ENCODE data around the gene TMEM191C.
"Not testable (repeated sequence)": the region's sequence is repeated elsewhere in the genome, so short reads cannot be mapped to it uniquely, and the experiment has no call there.

Gene TMEM191C

DNA sequence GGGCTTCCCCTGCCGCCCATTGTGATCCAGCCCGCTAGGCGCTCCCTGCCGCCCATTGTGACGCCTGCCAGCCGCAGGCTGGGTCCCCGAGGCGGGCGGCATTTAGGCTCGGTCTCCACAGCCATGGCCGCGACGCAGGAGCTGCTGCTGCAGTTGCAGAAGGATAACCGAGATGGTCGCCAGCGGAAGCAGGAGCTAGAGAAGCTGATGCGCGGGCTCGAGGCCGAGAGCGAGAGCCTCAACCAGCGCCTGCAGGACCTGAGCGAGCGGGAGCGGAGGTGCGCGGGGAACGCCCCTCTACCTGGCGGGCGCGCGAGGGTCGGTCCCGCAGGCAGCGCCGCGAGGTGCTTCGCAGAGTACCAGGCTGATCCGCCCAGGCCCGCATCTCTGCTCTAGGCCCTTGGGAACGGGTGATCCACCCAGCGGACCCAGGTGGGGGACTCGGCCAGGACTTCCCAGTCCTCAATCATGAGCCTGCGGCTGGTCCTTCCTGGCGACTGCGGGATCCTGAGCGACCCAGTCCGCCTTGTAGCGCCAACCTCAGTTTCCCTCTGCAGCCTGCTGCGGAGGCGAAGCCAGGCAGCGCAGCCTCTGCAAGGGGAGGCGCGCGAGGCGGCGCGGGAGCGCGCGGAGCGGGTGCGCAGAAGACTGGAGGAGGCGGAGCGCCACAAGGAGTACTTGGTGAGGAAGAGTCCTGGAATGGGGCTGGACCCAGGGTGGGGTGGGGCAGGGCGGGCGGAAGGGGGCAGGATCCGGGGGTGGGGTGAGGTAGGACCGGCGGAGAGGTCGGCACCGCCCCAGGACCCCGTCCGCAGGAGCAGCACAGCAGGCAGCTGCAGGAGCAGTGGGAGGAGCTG is at the start of gene TMEM191C:
TSS of gene TMEM191C (plus strand) at position 51 of the 857 bp plus-strand sequence. CDS start at position 124, 73 bp downstream.
- not testable (repeated sequence) for DNase-seq

GRCh38 chr22:21417853-21418252 is 49.3 kb upstream of the TMEM191C start:
- not testable (repeated sequence) for DNase-seq

DNA sequence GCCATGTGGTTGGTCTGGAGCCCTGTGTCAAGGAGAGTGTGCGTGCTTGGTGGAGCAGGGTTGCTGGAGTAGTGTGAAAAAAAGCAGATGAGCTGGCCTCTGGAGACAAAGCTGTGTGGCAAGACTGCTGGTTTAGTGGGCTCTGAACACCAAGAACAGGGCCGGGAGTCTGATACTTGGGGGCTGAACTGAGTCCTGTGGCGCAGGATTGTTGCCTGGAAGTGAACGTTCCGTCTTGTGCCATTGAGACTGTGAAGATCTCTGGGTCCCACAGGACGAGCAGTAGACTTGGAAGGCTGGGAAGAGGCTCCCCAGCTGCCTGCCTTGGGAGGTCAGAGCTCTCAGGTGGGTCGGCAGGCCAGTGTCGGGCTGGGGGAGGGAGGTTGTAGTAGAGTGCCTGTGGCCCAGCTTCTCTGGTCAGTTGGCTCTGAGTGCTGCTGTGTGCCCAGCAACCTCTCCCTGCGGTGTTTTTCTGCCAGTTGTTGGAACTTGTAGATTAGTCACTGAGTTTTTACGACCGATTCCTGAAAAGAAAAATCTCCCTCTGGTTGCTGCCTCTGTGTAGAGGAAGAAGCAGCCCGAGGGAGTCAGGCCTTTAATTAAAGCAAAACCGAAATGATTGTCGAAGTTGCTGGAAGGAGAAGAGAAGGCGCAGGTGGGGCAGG is 48.1 kb upstream of the TMEM191C start:
- not testable (repeated sequence) for DNase-seq

DNA sequence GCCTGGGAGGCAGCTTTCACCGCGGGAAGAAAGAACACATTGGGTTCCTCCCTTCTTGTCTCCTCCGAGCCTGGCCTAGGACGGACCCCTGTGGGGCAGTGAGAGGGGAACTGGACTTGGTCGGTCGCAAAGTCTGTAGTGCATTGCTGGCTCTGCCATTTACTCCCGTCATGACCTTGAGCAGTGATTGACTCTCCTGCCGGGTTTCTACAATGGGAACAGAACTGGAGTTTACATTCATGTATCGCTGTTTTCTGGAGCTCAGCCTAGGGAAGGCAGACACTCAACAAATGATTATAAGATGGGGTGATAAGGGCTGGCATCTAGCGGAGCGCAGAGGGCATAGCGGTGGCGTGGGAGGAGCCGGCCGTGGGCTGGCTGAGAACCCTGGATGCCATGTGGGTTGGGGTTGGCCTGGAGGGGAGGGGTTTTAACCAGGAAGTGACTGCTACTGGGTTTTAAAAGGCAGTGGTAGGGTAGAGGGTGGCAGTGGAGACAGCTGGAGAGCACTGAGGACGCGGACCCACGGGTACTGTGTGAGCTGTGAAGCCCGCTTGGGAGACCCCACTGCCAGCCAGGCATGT is 46.9 kb upstream of the TMEM191C start:
- DNase-seq: not testable (repeated sequence)

DNA sequence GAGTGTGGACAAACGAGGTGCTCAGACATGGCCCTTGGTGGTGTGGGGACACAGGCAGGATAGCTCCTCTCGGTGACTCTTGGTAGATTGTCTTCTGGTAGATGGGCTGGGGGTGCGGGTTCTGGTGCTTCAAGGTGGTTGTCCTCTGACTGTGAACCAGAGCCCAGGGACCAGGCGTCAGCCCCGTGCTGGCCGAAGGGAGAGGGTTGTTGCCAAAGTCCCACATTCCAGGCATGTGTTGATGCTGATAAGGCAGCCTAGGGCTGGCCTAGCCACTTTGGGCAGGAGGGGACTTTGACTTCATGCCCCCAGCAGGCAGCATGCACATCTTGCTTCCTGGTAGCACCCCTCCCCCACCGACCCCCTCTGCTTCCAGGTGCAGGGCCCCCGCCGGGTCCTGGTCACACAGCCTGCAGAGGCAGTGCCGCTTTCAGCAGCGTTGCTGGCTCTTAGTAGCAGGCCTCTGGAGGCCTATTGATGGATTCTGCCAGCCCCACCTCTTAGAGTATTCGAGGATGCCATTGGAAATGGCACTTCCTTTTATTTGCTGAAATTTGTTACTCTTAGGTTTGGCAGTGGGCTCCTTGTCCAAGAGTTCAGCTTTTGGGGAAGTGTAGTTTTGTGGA is 43.0 kb upstream of the TMEM191C start:
- not testable (repeated sequence) for DNase-seq

GRCh38 chr22:21434378-21435233 is 32.6 kb upstream of the TMEM191C start:
- DNase-seq: not testable (repeated sequence)

- DNase-seq: not testable (repeated sequence)
These were observed 31.0 kb upstream of the TMEM191C start for GRCh38 chr22:21435998-21436810.

GRCh38 chr22:21438013-21438412 is 29.2 kb upstream of the TMEM191C start:
- DNase-seq: not testable (repeated sequence)

GRCh38 chr22:21440018-21440636 is 27.1 kb upstream of the TMEM191C start:
- not testable (repeated sequence) for DNase-seq

- not testable (repeated sequence) for DNase-seq
These were observed 26.5 kb upstream of the TMEM191C start for GRCh38 chr22:21440676-21441075.

DNA sequence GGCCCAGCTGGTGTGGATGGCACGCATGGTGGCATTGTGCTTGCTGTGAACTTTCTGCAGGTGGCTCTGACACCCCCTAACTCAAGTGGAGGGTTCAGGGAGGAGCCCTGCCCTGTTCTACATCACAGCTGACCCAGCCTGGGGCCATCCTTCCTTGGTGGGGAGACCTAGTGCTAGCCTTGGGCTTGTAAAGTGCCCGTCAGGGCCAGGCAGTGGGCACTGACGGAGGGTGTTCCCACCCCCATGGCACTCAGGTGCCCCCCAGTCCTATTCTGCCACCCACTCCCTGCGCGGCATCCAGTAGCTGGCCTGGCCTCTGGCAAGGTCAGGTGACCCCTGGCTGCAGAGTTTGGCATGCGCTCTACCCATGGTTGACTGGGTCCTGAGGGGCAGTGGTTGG is 26.0 kb upstream of the TMEM191C start:
- DNase-seq: not testable (repeated sequence)

DNA sequence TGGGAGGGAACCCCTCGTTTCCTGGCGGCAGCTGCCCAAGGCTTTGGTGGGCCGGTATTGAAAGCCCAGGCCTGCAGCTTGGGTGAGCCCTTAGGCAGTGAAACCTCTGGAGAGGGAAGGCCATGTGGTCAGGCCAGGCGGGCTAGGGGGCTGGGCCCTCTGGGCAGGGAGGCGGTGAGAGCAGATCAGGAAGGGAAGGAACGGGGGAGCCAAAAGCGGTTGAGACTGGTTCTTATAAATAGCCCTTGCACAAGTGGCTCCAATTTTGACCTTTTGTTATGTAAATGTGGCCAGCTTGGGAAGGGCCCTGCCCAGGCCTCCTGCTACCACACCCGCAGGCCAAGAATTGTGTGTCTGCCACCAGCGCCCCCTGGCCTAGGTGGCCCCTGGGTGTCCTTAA is 25.1 kb upstream of the TMEM191C start:
- DNase-seq: not testable (repeated sequence)

- peak; percentile 18 for DNase-seq
These were observed 24.5 kb upstream of the TMEM191C start for GRCh38 chr22:21442646-21443045.

- peak; percentile 46 for DNase-seq
These were observed 24.0 kb upstream of the TMEM191C start for GRCh38 chr22:21443057-21443734.

- peak; percentile 43 for DNase-seq
These were observed 23.3 kb upstream of the TMEM191C start for GRCh38 chr22:21443735-21444421.

GRCh38 chr22:21444701-21445436 is 22.3 kb upstream of the TMEM191C start:
- DNase-seq: peak; percentile 44

- no peak for DNase-seq
These were observed 21.6 kb upstream of the TMEM191C start for GRCh38 chr22:21445437-21446127.

Data from islet precursor cell (in vitro differentiated cells).